GM18858 (cell line): ENCODE results near the gene TMEFF1.

Source experiments
- ATAC-seq: cut with Tn5 transposase; IDR thresholded peaks from one replicate; pipeline ENCODE4 v1.9.1; 2021; ENCODE audit not compliant: unreplicated experiment

Gene TMEFF1

DNA sequence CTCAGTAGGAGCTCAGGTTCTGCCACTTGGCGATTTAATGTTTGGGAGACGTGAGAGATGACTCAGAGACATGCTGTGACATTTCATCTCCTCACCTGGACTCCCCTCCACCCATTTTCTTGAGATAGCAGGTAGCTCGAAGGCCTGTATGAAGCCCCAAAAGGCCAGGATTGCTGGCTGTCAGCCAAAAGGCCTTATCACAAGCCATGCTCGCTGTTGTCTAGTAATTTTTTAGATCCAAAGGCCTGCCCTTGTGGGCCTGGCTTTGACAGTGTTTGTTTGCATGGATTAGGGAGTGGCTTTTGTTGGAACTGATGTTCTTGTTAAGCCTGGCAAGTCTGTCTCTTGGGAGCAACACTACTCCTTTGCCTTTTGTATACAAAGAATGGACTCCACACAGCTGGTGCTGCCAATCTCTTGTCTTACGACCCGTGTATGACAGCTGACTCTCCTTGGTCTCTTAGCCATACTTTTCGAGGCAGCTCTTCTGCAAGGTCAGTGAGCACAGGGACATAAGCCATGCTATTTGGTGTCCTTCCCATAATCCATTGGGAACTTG lies 127.7 kb downstream of the TMEFF1 start:
- no peak for ATAC-seq

- ATAC-seq, result peak; percentile 61
Measured at GRCh38 chr9:100601216-100601615, 128.3 kb downstream of the TMEFF1 start.

DNA sequence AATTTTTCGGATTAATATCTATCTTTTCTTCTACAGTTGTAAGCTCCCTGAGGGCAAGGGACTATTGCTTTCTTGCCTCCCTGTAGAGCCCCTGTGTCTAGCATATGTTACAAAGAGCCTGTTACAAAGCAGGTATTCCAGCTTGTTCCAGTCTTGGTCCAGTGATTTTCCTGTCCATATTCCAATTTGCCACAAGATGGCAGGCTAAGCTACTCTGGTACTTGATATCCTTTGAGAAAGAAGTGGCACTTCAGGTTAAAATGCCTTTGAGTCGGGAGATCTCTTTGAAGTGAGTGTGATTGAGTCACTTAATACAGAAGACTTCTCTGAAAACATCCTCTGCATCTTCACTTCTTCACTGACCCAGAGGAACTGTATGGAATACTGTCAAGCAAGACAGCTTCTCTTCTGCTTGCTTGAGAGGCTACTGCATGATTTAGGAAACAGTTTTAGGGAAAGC lies 129.4 kb downstream of the TMEFF1 start:
- no peak for ATAC-seq

DNA sequence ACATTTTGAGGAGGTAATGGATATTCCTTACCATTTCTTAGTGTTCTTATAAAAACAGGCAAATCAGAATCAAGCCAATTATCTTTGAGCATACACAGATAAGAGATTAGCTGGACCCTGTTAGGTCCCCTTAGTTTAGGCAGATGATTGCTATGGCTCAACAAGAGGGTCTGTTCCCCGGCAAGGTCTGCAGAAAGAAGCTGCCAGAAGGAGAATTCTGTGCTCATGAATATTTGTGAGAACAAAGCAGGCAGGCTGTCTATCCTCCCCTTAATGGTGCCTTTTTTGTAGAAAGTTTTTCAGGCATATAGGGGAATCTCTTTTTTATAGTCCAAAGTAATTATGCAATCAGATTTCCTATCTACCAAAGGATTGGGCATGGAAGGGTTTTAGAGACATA lies 132.5 kb downstream of the TMEFF1 start:
- ATAC-seq, result no peak

DNA sequence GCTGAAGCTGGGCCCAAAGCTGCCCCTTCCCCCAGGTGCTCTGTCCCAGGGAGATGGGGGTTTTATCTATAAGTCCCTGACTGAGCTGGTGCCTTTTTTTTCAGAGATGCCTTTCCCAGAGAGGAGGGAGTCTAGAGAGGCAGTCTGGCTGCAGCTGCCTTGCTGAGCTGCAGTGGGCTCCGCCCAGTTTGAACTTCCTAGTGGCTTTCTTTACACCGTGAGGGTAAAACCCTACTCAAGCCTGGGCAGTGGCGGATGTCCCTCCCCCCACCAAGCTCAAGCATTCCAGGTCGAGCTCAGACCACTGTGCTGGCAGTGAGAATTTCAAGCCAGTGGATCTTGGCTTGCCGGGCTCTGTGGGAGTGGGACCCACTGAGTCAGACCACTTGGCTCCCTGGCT lies 146.2 kb downstream of the TMEFF1 start:
- no peak for ATAC-seq

DNA sequence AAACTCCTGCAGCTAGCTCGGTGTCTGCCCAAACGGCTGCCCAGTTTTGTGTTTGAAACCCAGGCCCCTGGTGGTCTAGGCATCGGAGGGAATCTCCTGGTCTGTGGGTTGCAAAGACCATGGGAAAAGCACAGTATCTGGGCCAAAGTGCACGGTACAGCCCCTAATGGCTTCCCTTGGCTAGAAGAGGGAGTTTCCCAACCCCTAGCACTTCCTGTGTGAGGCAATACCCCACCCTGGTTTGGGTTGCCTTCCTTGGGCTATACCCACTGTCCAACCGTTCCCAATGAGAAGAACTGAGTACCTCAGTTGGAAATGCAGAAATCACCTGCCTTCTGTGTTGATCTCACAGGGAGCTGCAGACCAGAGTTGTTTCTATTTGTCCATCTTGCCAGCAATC lies 146.7 kb downstream of the TMEFF1 start:
- ATAC-seq, result no peak

- no peak for ATAC-seq
Measured at GRCh38 chr9:100623969-100624368, 151.0 kb downstream of the TMEFF1 start.

DNA sequence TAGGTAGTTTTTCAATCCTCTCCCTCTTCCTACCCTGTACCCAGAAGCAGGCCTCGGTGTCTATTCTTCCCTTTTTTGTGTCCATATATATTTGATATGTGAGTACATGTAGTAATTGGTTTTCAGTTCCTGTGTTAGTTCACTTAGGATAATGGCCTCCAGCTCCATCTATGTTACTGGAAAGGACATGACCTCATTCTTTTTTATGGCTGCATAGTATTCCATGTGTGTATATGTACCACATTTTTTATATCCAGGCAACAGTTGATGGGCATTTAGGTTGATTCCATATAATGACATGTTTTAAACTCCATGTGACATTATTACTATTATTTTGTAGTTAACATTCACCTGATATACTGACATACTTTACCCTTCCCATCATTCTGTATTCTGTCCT lies 154.0 kb downstream of the TMEFF1 start:
- ATAC-seq, result no peak
